GM12878 (cell line): ENCODE measurements around the gene LRRC59.
A peak's percentile ranks its signal among the peaks of the same experiment; 100 is the strongest.

Experiments
- CHD4 ChIP-seq: fragments of 200-600 bp; sonication (generic); IDR thresholded peaks from 2 replicates; pipeline ENCODE4 v1.6.1; 2016; ENCODE audit warnings: mild to moderate bottlenecking
- CTCF ChIP-seq, 3 experiments: IDR thresholded peaks in 2 of 3; conservative IDR thresholded peaks in 1 of 3; 2 replicates each; pipeline ENCODE4 v1.5.1; 2011; ENCODE audit warnings: low read depth in 3 of 3, low read length in 3 of 3, mild to moderate bottlenecking in 3 of 3, control low read depth in 2 of 3, moderate library complexity in 2 of 3, inconsistent platforms in 1 of 3, mixed read lengths in 1 of 3; ENCODE audit not compliant: control insufficient read depth in 2 of 3, insufficient read depth in 1 of 3; ENCODE audit errors: extremely low read depth in 1 of 3
- EZH2 ChIP-seq: IDR thresholded peaks from 2 replicates; pipeline ENCODE4 v1.6.1; 2012; ENCODE audit warnings: low read depth, mild to moderate bottlenecking, control low read depth, inconsistent platforms, low read length, borderline replicate concordance; ENCODE audit not compliant: control insufficient read depth
- HDAC2 ChIP-seq: fragments of 200-600 bp; sonication (generic); IDR thresholded peaks from 2 replicates; pipeline ENCODE4 v1.6.1; 2017
- IKZF2 ChIP-seq, 2 experiments: fragments of 450-650 bp; IDR thresholded peaks; 2 replicates each; pipeline ENCODE4 v1.6.1; 2017; ENCODE audit warnings: mild to moderate bottlenecking in 2 of 2, moderate library complexity in 2 of 2
- NFYB ChIP-seq: IDR thresholded peaks from 2 replicates; pipeline ENCODE4 v1.6.1; 2011; ENCODE audit warnings: low read depth, mild to moderate bottlenecking, low read length, improper control_type of control experiment, moderate library complexity; ENCODE audit not compliant: insufficient read depth
- POLR2AphosphoS2 ChIP-seq: IDR thresholded peaks from 2 replicates; pipeline ENCODE4 v1.6.1; 2011; ENCODE audit warnings: low read depth, mild to moderate bottlenecking, low read length, improper control_type of control experiment, moderate library complexity
- POLR2AphosphoS5 ChIP-seq: IDR thresholded peaks from 2 replicates; pipeline ENCODE4 v1.6.1; 2011; ENCODE audit warnings: mild to moderate bottlenecking, low read length, inconsistent platforms
- RBBP5 ChIP-seq: fragments of 200-600 bp; sonication (generic); conservative IDR thresholded peaks from 2 replicates; pipeline ENCODE4 v1.6.1; 2016
- TAF1 ChIP-seq: IDR thresholded peaks from 2 replicates; pipeline ENCODE4 v1.6.1; 2011; ENCODE audit warnings: mild to moderate bottlenecking, low read depth, low read length, borderline replicate concordance
- USF1 ChIP-seq: IDR thresholded peaks from 2 replicates; pipeline ENCODE4 v1.6.1; 2011; ENCODE audit warnings: borderline replicate concordance, low read depth, mild to moderate bottlenecking, moderate library complexity, mixed read lengths, low read length; ENCODE audit not compliant: insufficient read depth; ENCODE audit errors: extremely low read length

- TF ChIP-seq CHD4 (no peak), POLR2AphosphoS2 (no peak), EZH2 (no peak), RBBP5 (no peak), NFYB (0 out of 2 replicates have a peak, but pooled peaks have one; percentile 17), TAF1 (no peak), POLR2AphosphoS5 (peak; percentile 5; the same call in 1 of the 2 replicates), CTCF (IDR thresholded peaks at IDR 0.05 in 2 of 3, conservative IDR thresholded peaks at IDR 0.05 in 1 of 3; ENCODE audit: control insufficient read depth in 2 of 3, extremely low read depth in 1 of 3, insufficient read depth in 1 of 3, low read depth in 3 of 3, low read length in 3 of 3) (no peak), HDAC2 (no peak), USF1 (no peak), IKZF2 (IDR thresholded peaks at IDR 0.05) (no peak)
Measured at GRCh38 chr17:50364061-50364458, 33.3 kb downstream of the LRRC59 start.
